OCI-M2 (cell line): ENCODE measurements around the gene ADRB1.

Experiments used
- DNase-seq: peaks from one replicate; lab custom pipeline; 2025; ENCODE audit not compliant: unreplicated experiment; lab: John Stamatoyannopoulos, UW

Gene ADRB1

GRCh38 chr10:114052255-114052654 lies 8.6 kb downstream of the ADRB1 start:
- no peak for DNase-seq

GRCh38 chr10:114053946-114054345 lies 10.3 kb downstream of the ADRB1 start:
- DNase-seq = no peak

GRCh38 chr10:114057855-114058254 lies 14.2 kb downstream of the ADRB1 start:
- no peak for DNase-seq

GRCh38 chr10:114058297-114058696 lies 14.6 kb downstream of the ADRB1 start:
- DNase-seq = no peak

- DNase-seq = no peak
Observed at GRCh38 chr10:114059561-114059960, 15.9 kb downstream of the ADRB1 start.

GRCh38 chr10:114060456-114060855 lies 16.8 kb downstream of the ADRB1 start:
- DNase-seq = no peak

- DNase-seq = no peak
Observed at GRCh38 chr10:114061148-114061547, 17.5 kb downstream of the ADRB1 start.

GRCh38 chr10:114061789-114062188 lies 18.1 kb downstream of the ADRB1 start:
- no peak for DNase-seq

GRCh38 chr10:114064151-114065048 lies 20.7 kb downstream of the ADRB1 start:
- no peak for DNase-seq

- no peak for DNase-seq
Observed at GRCh38 chr10:114065049-114065435, 21.4 kb downstream of the ADRB1 start.

- DNase-seq = no peak
Observed at GRCh38 chr10:114068054-114068707, 24.5 kb downstream of the ADRB1 start.

- DNase-seq = no peak
Observed at GRCh38 chr10:114070710-114071109, 27.0 kb downstream of the ADRB1 start.

- no peak for DNase-seq
Observed at GRCh38 chr10:114071178-114071577, 27.5 kb downstream of the ADRB1 start.

- DNase-seq = no peak
Observed at GRCh38 chr10:114073395-114074186, 29.9 kb downstream of the ADRB1 start.

GRCh38 chr10:114075093-114075492 lies 31.4 kb downstream of the ADRB1 start:
- DNase-seq = no peak

- no peak for DNase-seq
Observed at GRCh38 chr10:114077347-114077746, 33.7 kb downstream of the ADRB1 start.

GRCh38 chr10:114077815-114078219 lies 34.2 kb downstream of the ADRB1 start:
- DNase-seq = no peak

- no peak for DNase-seq
Observed at GRCh38 chr10:114078346-114078745, 34.7 kb downstream of the ADRB1 start.

GRCh38 chr10:114079421-114079820 lies 35.8 kb downstream of the ADRB1 start:
- DNase-seq = no peak

GRCh38 chr10:114081911-114082583 lies 38.4 kb downstream of the ADRB1 start:
- no peak for DNase-seq

- DNase-seq = no peak
Observed at GRCh38 chr10:114083040-114083439, 39.4 kb downstream of the ADRB1 start.
